Right lobe of liver (tissue), 4 donors: Measurements from ENCODE around the gene RBM39.

ENCODE experiments used
- CTCF ChIP-seq, 4 donors: fragments of 200-600 bp in 3 of 4; fragments of 450-650 bp in 1 of 4; IDR thresholded peaks; one replicate each; pipeline versions ENCODE4 v1.5.1 to v1.8.0; 2016 to 2022; ENCODE audit warnings: antibody characterized with exemption in 4 of 4, mild to moderate bottlenecking in 2 of 4
- POLR2A ChIP-seq: fragments of 450-650 bp; IDR thresholded peaks from one replicate; pipeline ENCODE4 v1.6.1; 2017; ENCODE audit warnings: antibody characterized with exemption, mild to moderate bottlenecking
- donor health status: DM: no; HTN: no; CAD: no.
- donor health status: DM: no; HTN: no; CAD: no.
- donor health status: DM: no; HTN: yes; CAD: no.

- no peak for TF ChIP-seq CTCF (IDR thresholded peaks at IDR 0.05)
- TF ChIP-seq POLR2A, result no peak
Measured at GRCh38 chr20:35714127-35714526, 27.9 kb downstream of the RBM39 start.
